Measurements from ENCODE around the gene FBXO48. TPM values are rescaled to one million over a fixed set of nuclear protein-coding genes. Genes with fewer than 3 reads are reported as not detected.

FBXO48 gene
- polyA plus RNA-seq, 1 donor (not counting 4 experiments of a cell fraction or from before 2014, with no cell fraction given): 1.9 TPM

- H3K27ac ChIP-seq (ENCODE audit: control insufficient read depth, insufficient read depth, low read length): no peak overlapping the region
- no peaks in the 10 kb centered on the region for H3K36me3 ChIP-seq (ENCODE audit: control insufficient read depth in 2 of 2, extremely low read depth in 1 of 2, insufficient read depth in 2 of 2, low read length in 2 of 2)
- H3K9me3 ChIP-seq (ENCODE audit: control insufficient read depth, low read depth, low read length): no peaks in the 10 kb centered on the region
- no peaks in the 10 kb centered on the region for H3K79me2 ChIP-seq (ENCODE audit: control insufficient read depth, insufficient read depth, low read length)
- H3K9ac ChIP-seq (ENCODE audit: control insufficient read depth, extremely low read depth, insufficient read depth, low read length): no peak overlapping the region
- TF ChIP-seq EZH2 (IDR thresholded peaks at IDR 0.05; ENCODE audit: low read length): no peak
- TF ChIP-seq CTCF (optimal IDR thresholded peaks at IDR 0.05 in 1 of 3, IDR thresholded peaks at IDR 0.05 in 1 of 3, conservative IDR thresholded peaks at IDR 0.05 in 1 of 3; ENCODE audit: extremely low read depth in 1 of 3, insufficient read depth in 2 of 3, low read length in 3 of 3): no peak
- dilution Hi-C loops (cut with MboI; ENCODE audit: extremely low pct_ligation_motif_present, low sequenced_read_pairs): no loop called here
- H3K4me3 ChIP-seq (ENCODE audit: control insufficient read depth in 2 of 3, extremely low read depth in 1 of 3, insufficient read depth in 2 of 3, low read depth in 1 of 3, low read length in 3 of 3): no peak overlapping the region
- FAIRE-seq (no peak), DNase-seq (ENCODE audit: low read depth, low spot score) (no peak)
- H3K4me2 ChIP-seq (ENCODE audit: control insufficient read depth, extremely low read depth, insufficient read depth, low read depth, low read length): no peak overlapping the region
- H2AFZ ChIP-seq (ENCODE audit: control insufficient read depth, low read length): no peak overlapping the region
- no peaks in the 10 kb centered on the region for H4K20me1 ChIP-seq (ENCODE audit: control insufficient read depth, extremely low read depth, insufficient read depth, low read length)
- H3K4me1 ChIP-seq (ENCODE audit: control insufficient read depth, extremely low read depth, insufficient read depth, low read length): no peaks in the 10 kb centered on the region
- no peaks in the 10 kb centered on the region for H3K9me1 ChIP-seq (ENCODE audit: control insufficient read depth, extremely low read depth, insufficient read depth, low read length)
- H3K27me3 ChIP-seq (ENCODE audit: control insufficient read depth, extremely low read depth, insufficient read depth, low read length): peaks cover 6% of the 10 kb centered on the region
These were observed 43.0 kb downstream of the FBXO48 start for GRCh38 chr2:68423966-68424650.

GRCh38 chr2:68420254-68420910 lies 46.7 kb downstream of the FBXO48 start:
- H3K36me3 ChIP-seq (ENCODE audit: control insufficient read depth in 2 of 2, extremely low read depth in 1 of 2, insufficient read depth in 2 of 2, low read length in 2 of 2): no peaks in the 10 kb centered on the region
- TF ChIP-seq CTCF (optimal IDR thresholded peaks at IDR 0.05 in 1 of 3, IDR thresholded peaks at IDR 0.05 in 1 of 3, conservative IDR thresholded peaks at IDR 0.05 in 1 of 3; ENCODE audit: extremely low read depth in 1 of 3, insufficient read depth in 2 of 3, low read length in 3 of 3) (no peak), EZH2 (IDR thresholded peaks at IDR 0.05; ENCODE audit: low read length) (no peak)
- DNase-seq (ENCODE audit: low read depth, low spot score): no peak
- no peak overlapping the region for H2AFZ ChIP-seq (ENCODE audit: control insufficient read depth, low read length)
- H3K9me3 ChIP-seq (ENCODE audit: control insufficient read depth, low read depth, low read length): no peaks in the 10 kb centered on the region
- no peak overlapping the region for H3K4me2 ChIP-seq (ENCODE audit: control insufficient read depth, extremely low read depth, insufficient read depth, low read depth, low read length)
- no peak overlapping the region for H3K9ac ChIP-seq (ENCODE audit: control insufficient read depth, extremely low read depth, insufficient read depth, low read length)
- dilution Hi-C loops (cut with MboI; ENCODE audit: extremely low pct_ligation_motif_present, low sequenced_read_pairs): no loop called here
- no peaks in the 10 kb centered on the region for H4K20me1 ChIP-seq (ENCODE audit: control insufficient read depth, extremely low read depth, insufficient read depth, low read length)
- H3K4me3 ChIP-seq (ENCODE audit: control insufficient read depth in 2 of 3, extremely low read depth in 1 of 3, insufficient read depth in 2 of 3, low read depth in 1 of 3, low read length in 3 of 3): no peak overlapping the region
- no peaks in the 10 kb centered on the region for H3K4me1 ChIP-seq (ENCODE audit: control insufficient read depth, extremely low read depth, insufficient read depth, low read length)
- no peaks in the 10 kb centered on the region for H3K9me1 ChIP-seq (ENCODE audit: control insufficient read depth, extremely low read depth, insufficient read depth, low read length)
- no peak overlapping the region for H3K27ac ChIP-seq (ENCODE audit: control insufficient read depth, insufficient read depth, low read length)
- H3K27me3 ChIP-seq (ENCODE audit: control insufficient read depth, extremely low read depth, insufficient read depth, low read length): peaks cover 6% of the 10 kb centered on the region
- no peak for FAIRE-seq
- no peaks in the 10 kb centered on the region for H3K79me2 ChIP-seq (ENCODE audit: control insufficient read depth, insufficient read depth, low read length)
